Kidney epithelial cell (primary cell): ENCODE results near the gene POLR2H. TPM values are rescaled to one million over a fixed set of nuclear protein-coding genes. Genes with fewer than 3 reads are reported as not detected.

Experiments
- DNase-seq: peaks from one replicate; pipeline ENCODE4 v3.0.0-alpha.2; 2010; ENCODE audit warnings: low read depth
- H3K27me3 ChIP-seq: 2 replicates; pipeline ENCODE4 v1.6.0; 2011; ENCODE audit warnings: low read length; ENCODE audit not compliant: control insufficient read depth, insufficient read depth
- H3K36me3 ChIP-seq: 2 replicates; pipeline ENCODE4 v1.5.1; 2011; ENCODE audit warnings: low read length; ENCODE audit not compliant: control insufficient read depth, insufficient read depth
- H3K4me3 ChIP-seq: 2 replicates; pipeline ENCODE4 v1.5.1; 2011; ENCODE audit warnings: low read depth, mild to moderate bottlenecking, control low read depth, low read length
- CTCF ChIP-seq: IDR thresholded peaks from 2 replicates; pipeline ENCODE4 v1.5.1; 2011; ENCODE audit warnings: mild to moderate bottlenecking, moderate library complexity, low read length, control low read depth, inconsistent platforms; ENCODE audit not compliant: insufficient read depth, poor library complexity, severe bottlenecking
- total RNA-seq: library from RNA; depleted of rRNA; stranded (reverse); fragments of >200 nt; gene quantifications from 2 replicates; pipeline ENCODE4 v1.2.3, GENCODE V29; 2015

POLR2H gene
- total RNA-seq, result 73.3 and 79.8 TPM in 2 replicates

GRCh38 chr3:184361532-184361931 is at the start of gene POLR2H, which contains the start of gene CLCN2:
Gene POLR2H, plus strand, starts transcription at chr3:184361710. Its CDS starts 1,783 bp downstream, at chr3:184363493.
Gene CLCN2, minus strand, starts transcription at chr3:184361605. Its CDS starts 126 bp downstream, at chr3:184361479.
- TF ChIP-seq CTCF, result no peak
- peak within 1 kb of the TSS; percentile 79 for H3K4me3 ChIP-seq
- no peak for DNase-seq

GRCh38 chr3:184314363-184314699 is 47.2 kb upstream of the POLR2H start, which contains the start of gene EIF4G1:
Gene EIF4G1, plus strand, starts transcription at chr3:184314606. Its CDS starts 1,191 bp downstream, at chr3:184315797.
- peak; percentile 79 for DNase-seq
- Histone ChIP-seq H3K27me3 (no peaks in the 10 kb centered on the region), H3K36me3 (peaks cover 4% of the 10 kb centered on the region), H3K4me3 (peak within 1 kb of the TSS; percentile 91)
- TF ChIP-seq CTCF, result no peak

More at GRCh38 chr3:184361532-184361931, at the start of gene POLR2H, which contains the start of gene CLCN2:
- H3K36me3 ChIP-seq, result no peaks in the 10 kb centered on the region
- H3K27me3 ChIP-seq, result no peaks in the 10 kb centered on the region

GRCh38 chr3:184314700-184315542 is 46.6 kb upstream of the POLR2H start:
- no peak for DNase-seq
- no peak for TF ChIP-seq CTCF
- Histone ChIP-seq H3K27me3 (no peaks in the 10 kb centered on the region), H3K36me3 (peaks cover 4% of the 10 kb centered on the region), H3K4me3 (peak overlapping the region; percentile 91)

GRCh38 chr3:184315543-184315867 is 46.0 kb upstream of the POLR2H start:
- H3K4me3 ChIP-seq, result peak overlapping the region; percentile 91
- no peak for TF ChIP-seq CTCF

GRCh38 chr3:184315871-184316661 is 45.4 kb upstream of the POLR2H start:
- no peak for DNase-seq
- Histone ChIP-seq H3K27me3 (no peaks in the 10 kb centered on the region), H3K36me3 (peaks cover 6% of the 10 kb centered on the region), H3K4me3 (peak overlapping the region; percentile 91)
- no peak for TF ChIP-seq CTCF

More at GRCh38 chr3:184315543-184315867, 46.0 kb upstream of the POLR2H start:
- no peak for DNase-seq
- Histone ChIP-seq H3K27me3 (no peaks in the 10 kb centered on the region), H3K36me3 (peaks cover 5% of the 10 kb centered on the region)
